ENCODE measurements around the gene RALGPS2. TPM values are rescaled to one million over a fixed set of nuclear protein-coding genes. Genes with fewer than 3 reads are reported as not detected.

Gene RALGPS2
- total RNA-seq, 1 experiment from 2014 or later, result 38.0 TPM

DNA sequence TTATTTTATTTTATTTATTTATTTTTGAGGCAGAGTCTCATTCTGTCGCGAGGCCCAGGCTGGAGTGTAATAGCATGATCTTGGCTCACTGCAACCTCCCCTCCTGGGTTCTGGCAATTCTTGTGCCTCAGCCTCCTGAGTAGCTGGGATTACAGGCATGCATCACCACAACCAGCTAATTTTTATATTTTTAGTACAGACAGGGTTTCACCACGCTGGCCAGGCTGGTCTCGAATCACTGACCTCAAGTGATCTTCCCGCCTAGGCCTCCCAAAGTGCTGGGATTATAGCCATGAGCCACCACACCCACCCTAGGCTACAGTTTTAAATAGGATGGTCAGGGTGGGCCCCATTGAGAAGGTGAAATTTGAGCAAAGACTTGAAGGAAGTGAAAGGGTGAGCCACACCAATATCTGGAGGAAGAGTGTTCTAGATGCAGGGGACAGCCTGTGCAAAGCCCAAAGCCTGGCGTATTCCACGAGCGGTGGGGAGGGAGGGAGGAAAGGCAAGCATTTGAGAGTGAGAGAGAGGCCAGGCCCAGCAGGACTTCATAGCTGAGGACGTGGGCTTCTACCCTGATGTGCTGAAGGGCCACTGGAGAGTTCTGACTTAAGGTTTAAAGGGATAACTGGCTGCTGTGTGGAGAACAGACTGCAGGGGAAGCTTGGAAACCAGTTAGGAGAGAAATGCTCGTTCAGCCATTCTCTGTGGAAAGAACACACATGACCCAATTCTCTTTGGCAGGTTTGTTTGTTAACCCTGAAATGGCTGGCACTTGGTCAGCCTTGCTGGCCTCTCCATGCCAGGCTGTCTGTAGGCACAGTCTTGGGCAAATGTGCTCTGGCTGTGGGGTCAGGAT, 238.0 kb downstream of the RALGPS2 start:
- Mint-ChIP-seq H3K36me3 (peaks cover 10% of the 10 kb centered on the region), H3K9me3 (peaks cover 32% of the 10 kb centered on the region), H3K4me3 (no peak overlapping the region), H3K27me3 (ENCODE audit: low read depth) (0 out of 2 replicates have a peak, but pooled peaks cover 3% of the 10 kb centered on the region), H3K4me1 (no peaks in the 10 kb centered on the region), H3K27ac (no peak overlapping the region)
- CTCF ChIA-PET, result no interaction called here
- POLR2A ChIA-PET, result no interaction called here
- TF ChIP-seq, protein P1, sequence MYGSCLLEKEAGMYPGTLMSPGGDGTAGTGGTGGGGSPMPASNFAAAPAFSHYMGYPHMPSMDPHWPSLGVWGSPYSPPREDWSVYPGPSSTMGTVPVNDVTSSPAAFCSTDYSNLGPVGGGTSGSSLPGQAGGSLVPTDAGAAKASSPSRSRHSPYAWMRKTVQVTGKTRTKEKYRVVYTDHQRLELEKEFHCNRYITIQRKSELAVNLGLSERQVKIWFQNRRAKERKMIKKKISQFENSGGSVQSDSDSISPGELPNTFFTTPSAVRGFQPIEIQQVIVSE (CRISPR knock-in tag; IDR thresholded peaks at IDR 0.05; ENCODE audit: borderline replicate concordance), result no peak
- TF ChIP-seq ZNF219 (CRISPR knock-in tag; IDR thresholded peaks at IDR 0.05; ENCODE audit: borderline replicate concordance), result no peak
- no peak for TF ChIP-seq ZNF317 (CRISPR knock-in tag; IDR thresholded peaks at IDR 0.05; ENCODE audit: borderline replicate concordance, low read depth)
- TF ChIP-seq, protein P2, sequence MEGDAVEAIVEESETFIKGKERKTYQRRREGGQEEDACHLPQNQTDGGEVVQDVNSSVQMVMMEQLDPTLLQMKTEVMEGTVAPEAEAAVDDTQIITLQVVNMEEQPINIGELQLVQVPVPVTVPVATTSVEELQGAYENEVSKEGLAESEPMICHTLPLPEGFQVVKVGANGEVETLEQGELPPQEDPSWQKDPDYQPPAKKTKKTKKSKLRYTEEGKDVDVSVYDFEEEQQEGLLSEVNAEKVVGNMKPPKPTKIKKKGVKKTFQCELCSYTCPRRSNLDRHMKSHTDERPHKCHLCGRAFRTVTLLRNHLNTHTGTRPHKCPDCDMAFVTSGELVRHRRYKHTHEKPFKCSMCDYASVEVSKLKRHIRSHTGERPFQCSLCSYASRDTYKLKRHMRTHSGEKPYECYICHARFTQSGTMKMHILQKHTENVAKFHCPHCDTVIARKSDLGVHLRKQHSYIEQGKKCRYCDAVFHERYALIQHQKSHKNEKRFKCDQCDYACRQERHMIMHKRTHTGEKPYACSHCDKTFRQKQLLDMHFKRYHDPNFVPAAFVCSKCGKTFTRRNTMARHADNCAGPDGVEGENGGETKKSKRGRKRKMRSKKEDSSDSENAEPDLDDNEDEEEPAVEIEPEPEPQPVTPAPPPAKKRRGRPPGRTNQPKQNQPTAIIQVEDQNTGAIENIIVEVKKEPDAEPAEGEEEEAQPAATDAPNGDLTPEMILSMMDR (IDR thresholded peaks at IDR 0.05), result no peak
- TF ChIP-seq NR1H2 (CRISPR knock-in tag; IDR thresholded peaks at IDR 0.05), result no peak
- TF ChIP-seq, protein P3, sequence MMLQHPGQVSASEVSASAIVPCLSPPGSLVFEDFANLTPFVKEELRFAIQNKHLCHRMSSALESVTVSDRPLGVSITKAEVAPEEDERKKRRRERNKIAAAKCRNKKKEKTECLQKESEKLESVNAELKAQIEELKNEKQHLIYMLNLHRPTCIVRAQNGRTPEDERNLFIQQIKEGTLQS (CRISPR knock-in tag; conservative IDR thresholded peaks at IDR 0.05), result no peak
- no peak for TF ChIP-seq ZNF232 (CRISPR knock-in tag; IDR thresholded peaks at IDR 0.05)
- ATAC-seq, result no peak
- no peak for DNase-seq (ENCODE audit: low spot score)

DNA sequence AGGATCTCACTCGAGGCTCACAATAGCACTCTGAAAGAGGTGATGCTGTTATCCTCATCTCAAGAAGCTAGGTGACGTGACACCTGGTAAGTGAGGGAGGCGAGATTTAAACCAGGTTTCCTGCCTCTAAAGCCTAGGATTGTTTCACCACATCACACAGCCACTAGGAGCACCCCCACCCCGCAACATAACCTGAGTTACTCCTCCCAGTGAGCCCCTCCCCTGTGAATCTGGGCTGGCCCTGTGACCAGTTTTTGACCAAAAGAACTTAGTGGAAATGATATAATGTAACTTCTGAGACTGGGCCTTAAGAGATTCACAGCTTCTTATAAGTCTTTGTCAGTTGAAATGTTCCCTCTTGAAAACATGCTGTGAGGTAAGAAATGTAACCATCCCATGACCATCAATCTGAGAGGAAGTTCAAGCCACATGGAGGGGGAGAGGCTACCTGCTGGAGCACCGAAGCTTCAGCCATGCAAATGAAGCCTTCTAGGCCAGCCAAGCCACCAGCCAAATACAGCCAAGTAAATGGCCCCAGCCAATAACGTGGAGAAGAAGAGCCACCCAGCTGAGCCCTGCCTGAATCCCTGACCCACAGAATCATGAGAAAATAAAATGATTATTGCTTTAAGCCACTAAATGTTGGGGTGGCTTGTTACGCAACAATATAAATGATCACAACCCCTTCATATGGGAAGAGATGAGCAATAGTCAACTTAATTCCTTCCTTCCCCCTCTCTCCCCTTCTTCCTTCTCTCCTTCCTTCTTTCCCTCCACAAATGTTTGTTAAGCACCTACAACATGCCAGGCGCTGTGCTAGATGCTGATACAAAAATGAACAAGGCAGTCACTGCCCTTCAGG, 239.7 kb downstream of the RALGPS2 start:
- no peak for DNase-seq (ENCODE audit: low spot score)
- H3K9me3 Mint-ChIP-seq, result peaks cover 37% of the 10 kb centered on the region
- no peak for ATAC-seq
- no peak overlapping the region for H3K27ac Mint-ChIP-seq
- no peaks in the 10 kb centered on the region for H3K4me1 Mint-ChIP-seq
- ChIA-PET CTCF (no interaction called here), POLR2A (no interaction called here)
- H3K27me3 Mint-ChIP-seq (ENCODE audit: low read depth), result 0 out of 2 replicates have a peak, but pooled peaks cover 3% of the 10 kb centered on the region
- TF ChIP-seq, protein P4, sequence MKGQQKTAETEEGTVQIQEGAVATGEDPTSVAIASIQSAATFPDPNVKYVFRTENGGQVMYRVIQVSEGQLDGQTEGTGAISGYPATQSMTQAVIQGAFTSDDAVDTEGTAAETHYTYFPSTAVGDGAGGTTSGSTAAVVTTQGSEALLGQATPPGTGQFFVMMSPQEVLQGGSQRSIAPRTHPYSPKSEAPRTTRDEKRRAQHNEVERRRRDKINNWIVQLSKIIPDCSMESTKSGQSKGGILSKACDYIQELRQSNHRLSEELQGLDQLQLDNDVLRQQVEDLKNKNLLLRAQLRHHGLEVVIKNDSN (CRISPR knock-in tag; IDR thresholded peaks at IDR 0.05), result no peak
- no peak overlapping the region for H3K4me3 Mint-ChIP-seq
- H3K36me3 Mint-ChIP-seq, result peaks cover 10% of the 10 kb centered on the region

DNA sequence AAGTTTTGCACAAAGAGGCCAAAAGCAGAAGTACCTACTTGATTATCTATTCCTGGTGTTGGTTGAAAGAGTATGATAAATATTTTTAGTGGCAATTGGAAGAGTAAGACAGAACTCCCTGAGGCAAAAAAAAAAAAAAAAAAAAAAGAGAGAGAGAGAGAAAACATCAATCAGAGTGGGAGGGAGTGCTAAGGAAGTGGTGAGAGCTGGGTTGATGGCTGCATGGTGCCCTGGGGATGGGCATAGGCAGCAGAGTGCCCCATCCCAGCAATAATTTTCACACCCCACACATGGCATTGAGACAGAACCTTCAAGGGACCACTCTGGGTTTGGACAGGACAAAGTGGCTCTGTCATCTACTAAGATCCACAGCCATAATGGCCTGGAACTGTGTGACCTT, 241.3 kb downstream of the RALGPS2 start:
- no peak for ATAC-seq
- TF ChIP-seq, protein P5, sequence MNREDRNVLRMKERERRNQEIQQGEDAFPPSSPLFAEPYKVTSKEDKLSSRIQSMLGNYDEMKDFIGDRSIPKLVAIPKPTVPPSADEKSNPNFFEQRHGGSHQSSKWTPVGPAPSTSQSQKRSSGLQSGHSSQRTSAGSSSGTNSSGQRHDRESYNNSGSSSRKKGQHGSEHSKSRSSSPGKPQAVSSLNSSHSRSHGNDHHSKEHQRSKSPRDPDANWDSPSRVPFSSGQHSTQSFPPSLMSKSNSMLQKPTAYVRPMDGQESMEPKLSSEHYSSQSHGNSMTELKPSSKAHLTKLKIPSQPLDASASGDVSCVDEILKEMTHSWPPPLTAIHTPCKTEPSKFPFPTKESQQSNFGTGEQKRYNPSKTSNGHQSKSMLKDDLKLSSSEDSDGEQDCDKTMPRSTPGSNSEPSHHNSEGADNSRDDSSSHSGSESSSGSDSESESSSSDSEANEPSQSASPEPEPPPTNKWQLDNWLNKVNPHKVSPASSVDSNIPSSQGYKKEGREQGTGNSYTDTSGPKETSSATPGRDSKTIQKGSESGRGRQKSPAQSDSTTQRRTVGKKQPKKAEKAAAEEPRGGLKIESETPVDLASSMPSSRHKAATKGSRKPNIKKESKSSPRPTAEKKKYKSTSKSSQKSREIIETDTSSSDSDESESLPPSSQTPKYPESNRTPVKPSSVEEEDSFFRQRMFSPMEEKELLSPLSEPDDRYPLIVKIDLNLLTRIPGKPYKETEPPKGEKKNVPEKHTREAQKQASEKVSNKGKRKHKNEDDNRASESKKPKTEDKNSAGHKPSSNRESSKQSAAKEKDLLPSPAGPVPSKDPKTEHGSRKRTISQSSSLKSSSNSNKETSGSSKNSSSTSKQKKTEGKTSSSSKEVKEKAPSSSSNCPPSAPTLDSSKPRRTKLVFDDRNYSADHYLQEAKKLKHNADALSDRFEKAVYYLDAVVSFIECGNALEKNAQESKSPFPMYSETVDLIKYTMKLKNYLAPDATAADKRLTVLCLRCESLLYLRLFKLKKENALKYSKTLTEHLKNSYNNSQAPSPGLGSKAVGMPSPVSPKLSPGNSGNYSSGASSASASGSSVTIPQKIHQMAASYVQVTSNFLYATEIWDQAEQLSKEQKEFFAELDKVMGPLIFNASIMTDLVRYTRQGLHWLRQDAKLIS (CRISPR knock-in tag; IDR thresholded peaks at IDR 0.05; ENCODE audit: borderline replicate concordance), result no peak
- TF ChIP-seq, protein P6, sequence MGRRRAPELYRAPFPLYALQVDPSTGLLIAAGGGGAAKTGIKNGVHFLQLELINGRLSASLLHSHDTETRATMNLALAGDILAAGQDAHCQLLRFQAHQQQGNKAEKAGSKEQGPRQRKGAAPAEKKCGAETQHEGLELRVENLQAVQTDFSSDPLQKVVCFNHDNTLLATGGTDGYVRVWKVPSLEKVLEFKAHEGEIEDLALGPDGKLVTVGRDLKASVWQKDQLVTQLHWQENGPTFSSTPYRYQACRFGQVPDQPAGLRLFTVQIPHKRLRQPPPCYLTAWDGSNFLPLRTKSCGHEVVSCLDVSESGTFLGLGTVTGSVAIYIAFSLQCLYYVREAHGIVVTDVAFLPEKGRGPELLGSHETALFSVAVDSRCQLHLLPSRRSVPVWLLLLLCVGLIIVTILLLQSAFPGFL (CRISPR knock-in tag; IDR thresholded peaks at IDR 0.05; ENCODE audit: borderline replicate concordance), result no peak
- TF ChIP-seq SP1 (CRISPR knock-in tag; conservative IDR thresholded peaks at IDR 0.05), result no peak
- no peak for TF ChIP-seq FOXJ3 (CRISPR knock-in tag; IDR thresholded peaks at IDR 0.05; ENCODE audit: borderline replicate concordance)
- no peak for TF ChIP-seq ZNF138 (CRISPR knock-in tag; conservative IDR thresholded peaks at IDR 0.05)
- TF ChIP-seq, protein P7, sequence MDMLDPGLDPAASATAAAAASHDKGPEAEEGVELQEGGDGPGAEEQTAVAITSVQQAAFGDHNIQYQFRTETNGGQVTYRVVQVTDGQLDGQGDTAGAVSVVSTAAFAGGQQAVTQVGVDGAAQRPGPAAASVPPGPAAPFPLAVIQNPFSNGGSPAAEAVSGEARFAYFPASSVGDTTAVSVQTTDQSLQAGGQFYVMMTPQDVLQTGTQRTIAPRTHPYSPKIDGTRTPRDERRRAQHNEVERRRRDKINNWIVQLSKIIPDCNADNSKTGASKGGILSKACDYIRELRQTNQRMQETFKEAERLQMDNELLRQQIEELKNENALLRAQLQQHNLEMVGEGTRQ (CRISPR knock-in tag; IDR thresholded peaks at IDR 0.05), result no peak
- TF ChIP-seq NR2C2 (CRISPR knock-in tag; IDR thresholded peaks at IDR 0.05), result no peak
- no peak for TF ChIP-seq CREB1 (CRISPR knock-in tag; IDR thresholded peaks at IDR 0.05)
- TF ChIP-seq ZNF317 (CRISPR knock-in tag; IDR thresholded peaks at IDR 0.05; ENCODE audit: borderline replicate concordance, low read depth), result no peak
- DNase-seq (ENCODE audit: low spot score), result no peak
- ChIA-PET CTCF (no interaction called here), POLR2A (no interaction called here)
- H3K36me3 Mint-ChIP-seq, result peaks cover 10% of the 10 kb centered on the region
- peaks cover 37% of the 10 kb centered on the region for H3K9me3 Mint-ChIP-seq
- H3K4me1 Mint-ChIP-seq, result no peaks in the 10 kb centered on the region
- H3K27me3 Mint-ChIP-seq (ENCODE audit: low read depth), result 0 out of 2 replicates have a peak, but pooled peaks cover 3% of the 10 kb centered on the region
- H3K4me3 Mint-ChIP-seq, result no peak overlapping the region
- H3K27ac Mint-ChIP-seq, result no peak overlapping the region

Measured in WTC11 (cell line).